T-cell (primary cell): ENCODE data around the gene CR2. TPM values are rescaled to one million over a fixed set of nuclear protein-coding genes. Genes with fewer than 3 reads are reported as not detected.
"Not testable (repeated sequence)": the region's sequence is repeated elsewhere in the genome, so short reads cannot be mapped to it uniquely, and the experiment has no call there.

Experiments used
- ATAC-seq, 4 experiments: fragments of 200-7000 bp in 3 of 4; fragments of 150-1000 bp in 1 of 4; cut with Tn5 transposase; replicated peaks in 1 of 4; 1 replicate in 3 of 4; 2 replicates in 1 of 4; pipeline ENCODE4 v1.10.0; 2021; ENCODE audit warnings: moderate library complexity in 3 of 4, mild to moderate bottlenecking in 2 of 4, moderate number of reproducible peaks in 1 of 4
- CTCF ChIA-PET, 2 donors: fragments of 300-600 bp; sonication (Branson Sonifier 250); formaldehyde crosslinking; loops; one replicate each; lab custom pipeline; 2022; ENCODE audit warnings: antibody characterized with exemption in 2 of 2; lab: Charles Lee
- POLR2A ChIA-PET, 2 donors: fragments of 300-600 bp; sonication (Branson Sonifier 250); formaldehyde crosslinking; loops; one replicate each; lab custom pipeline; 2022; ENCODE audit warnings: antibody characterized with exemption in 2 of 2; lab: Charles Lee
- DNase-seq, 35 experiments: peaks; one replicate each; pipeline versions ENCODE4 v3.0.0 to v3.0.0-alpha.2; 2013 to 2023
- H3K27ac ChIP-seq: one replicate; pipeline ENCODE4 v1.5.1; 2013; ENCODE audit warnings: low read length
- H3K27me3 ChIP-seq, 2 experiments: replicated peaks in 1 of 2; 1 replicate in 1 of 2; 2 replicates in 1 of 2; pipeline versions ENCODE4 v1.6.1 to v1.7.0; 2013; ENCODE audit warnings: low read length in 1 of 2, mixed read lengths in 1 of 2; ENCODE audit not compliant: control insufficient read depth in 2 of 2, insufficient read depth in 2 of 2; ENCODE audit errors: extremely low read depth in 1 of 2
- H3K36me3 ChIP-seq, 2 donors: 1 replicate in 1 of 2; 2 replicates in 1 of 2; pipeline versions ENCODE4 v1.6.1 to v1.7.0; 2013; ENCODE audit warnings: low read length in 1 of 2; ENCODE audit not compliant: control insufficient read depth in 2 of 2, insufficient read depth in 1 of 2; ENCODE audit errors: extremely low read depth in 1 of 2
- H3K4me1 ChIP-seq, 2 experiments: 1 replicate in 1 of 2; 2 replicates in 1 of 2; pipeline versions ENCODE4 v1.6.1 to v1.7.0; 2013; ENCODE audit warnings: low read length in 2 of 2, mixed read lengths in 1 of 2; ENCODE audit not compliant: insufficient read depth in 2 of 2, control insufficient read depth in 1 of 2; ENCODE audit errors: extremely low read depth in 1 of 2
- H3K4me3 ChIP-seq, 2 donors: 1 replicate in 1 of 2; 2 replicates in 1 of 2; pipeline versions ENCODE4 v1.5.1 to v1.7.0; 2013; ENCODE audit warnings: mild to moderate bottlenecking in 2 of 2, low read length in 1 of 2, moderate library complexity in 1 of 2; ENCODE audit not compliant: control insufficient read depth in 1 of 2; ENCODE audit errors: extremely low read depth in 1 of 2
- H3K9me3 ChIP-seq: 2 replicates; pipeline ENCODE4 v1.7.0; 2013
- H3K27ac Mint-ChIP-seq, 2 donors: one replicate each; pipeline ENCODE4 v1.8.0; 2020 to 2021; ENCODE audit warnings: mild to moderate bottlenecking in 2 of 2, mixed read lengths in 2 of 2
- H3K27me3 Mint-ChIP-seq, 2 donors: one replicate each; pipeline ENCODE4 v1.8.0; 2021 to 2022; ENCODE audit warnings: mixed read lengths in 2 of 2
- H3K36me3 Mint-ChIP-seq: one replicate; pipeline ENCODE4 v1.8.0; 2021; ENCODE audit warnings: mixed read lengths
- H3K4me1 Mint-ChIP-seq, 3 donors: one replicate each; pipeline ENCODE4 v1.8.0; 2020 to 2022; ENCODE audit warnings: mixed read lengths in 3 of 3, mild to moderate bottlenecking in 1 of 3
- H3K4me3 Mint-ChIP-seq, 3 donors: one replicate each; pipeline ENCODE4 v1.8.0; 2020 to 2022; ENCODE audit warnings: mild to moderate bottlenecking in 3 of 3, mixed read lengths in 3 of 3, moderate library complexity in 3 of 3
- H3K9me3 Mint-ChIP-seq, 3 donors: one replicate each; pipeline ENCODE4 v1.8.0; 2020 to 2022; ENCODE audit warnings: mixed read lengths in 3 of 3
- WGBS: methylation state at CpG from one replicate; pipeline ENCODE4 v1.1.5; 2013; ENCODE audit warnings: missing lambda C conversion rate; ENCODE audit not compliant: insufficient coverage; 5-methylcytosine and 5-hydroxymethylcytosine counted together
- total RNA-seq, 35 experiments: library from RNA in 6 of 35; stranded (reverse) in 6 of 35; fragments of 120-200 nt in 1 of 35; gene quantifications; one replicate each; pipeline versions ENCODE4 v1.2.1 to v1.2.4 and lab custom pipeline; 2013 to 2026

Gene CR2
- total RNA-seq, 5 donors from 2014 or later (not counting 1 experiment from before 2014, with no cell fraction given): 1.4 to 4.6 (median 2.1) TPM

- DNase-seq, H3K27ac ChIP-seq, ATAC-seq, H3K4me3 ChIP-seq, H3K9me3 ChIP-seq, H3K36me3 ChIP-seq, H3K36me3 Mint-ChIP-seq, H3K9me3 Mint-ChIP-seq, CTCF ChIA-PET, POLR2A ChIA-PET: not testable (repeated sequence)
- Mint-ChIP-seq H3K4me3 (peak overlapping the region; percentile 76 to 78 (median 77)), H3K4me1 (peaks cover 7 to 26% (median 16%) of the 10 kb centered on the region in 3 donors), H3K27ac (peak overlapping the region in 1 of 2 donors; percentile 58), H3K27me3 (peaks cover 5 to 19% of the 10 kb centered on the region in 2 donors)
- no CpG with 5 or more reads among the region's 8 CpGs for WGBS
- H3K4me1 ChIP-seq: peaks cover 2 to 11% of the 10 kb centered on the region in 2 experiments
- H3K27me3 ChIP-seq: peaks cover 0 to 12% of the 10 kb centered on the region in 2 experiments
Observed at GRCh38 chr1:207495281-207495680, 41.2 kb downstream of the CR2 start.

- peaks cover 7 to 26% (median 16%) of the 10 kb centered on the region in 3 donors for H3K4me1 Mint-ChIP-seq
- H3K9me3 Mint-ChIP-seq: no peaks in the 10 kb centered on the region
- peaks cover 0 to 12% of the 10 kb centered on the region in 2 experiments for H3K27me3 ChIP-seq
- ChIA-PET POLR2A (no interaction called here), CTCF (no interaction called here)
- H3K4me3 Mint-ChIP-seq: peak within 1 kb of the TSS; percentile 76 to 78 (median 77)
- no peaks in the 10 kb centered on the region for H3K9me3 ChIP-seq
- DNase-seq (peak in 34 of 35 experiments; percentile 5 to 54 (median 30)), ATAC-seq (peak; percentile 74 to 90 (median 85))
- WGBS: 7% methylated on average over 56 of the region's 68 CpGs
- H3K4me3 ChIP-seq: peak within 1 kb of the TSS; percentile 46 to 69
- H3K36me3 ChIP-seq: no peaks in the 10 kb centered on the region
- H3K27me3 Mint-ChIP-seq: peaks cover 5 to 20% of the 10 kb centered on the region in 2 donors
- no peak within 1 kb of the TSS for H3K27ac ChIP-seq
- peaks cover 2 to 11% of the 10 kb centered on the region in 2 experiments for H3K4me1 ChIP-seq
- peak within 1 kb of the TSS; percentile 57 to 58 for H3K27ac Mint-ChIP-seq
- H3K36me3 Mint-ChIP-seq: no peaks in the 10 kb centered on the region
Observed at GRCh38 chr1:207495801-207496792, 42.0 kb downstream of the CR2 start, which contains the start of gene CR1. CR1 (plus strand) TSS chr1:207496157; CDS start chr1:207496268, 111 bp downstream.

GRCh38 chr1:207497941-207498340 is 43.8 kb downstream of the CR2 start:
- no peak overlapping the region for H3K4me3 Mint-ChIP-seq
- POLR2A ChIA-PET: no interaction called here
- ATAC-seq: no peak

GRCh38 chr1:207499573-207499972 is 45.4 kb downstream of the CR2 start:
- Histone ChIP-seq H3K27ac (no peak overlapping the region), H3K9me3 (no peaks in the 10 kb centered on the region), H3K27me3 (peaks cover 0 to 12% of the 10 kb centered on the region in 2 experiments), H3K36me3 (no peaks in the 10 kb centered on the region), H3K4me3 (no peak overlapping the region), H3K4me1 (peaks cover 2 to 11% of the 10 kb centered on the region in 2 experiments)
- peaks cover 19 to 34% of the 10 kb centered on the region in 2 donors for H3K27me3 Mint-ChIP-seq
- DNase-seq (peak; percentile 35 to 86 (median 64)), ATAC-seq (peak; percentile 61 to 81 (median 68))
- no peaks in the 10 kb centered on the region for H3K9me3 Mint-ChIP-seq
- peaks cover 7 to 26% (median 16%) of the 10 kb centered on the region in 3 donors for H3K4me1 Mint-ChIP-seq
- POLR2A ChIA-PET: no interaction called here
- no peaks in the 10 kb centered on the region for H3K36me3 Mint-ChIP-seq
- WGBS: no CpG with 5 or more reads among the region's 4 CpGs
- no peak overlapping the region for H3K4me3 Mint-ChIP-seq
- CTCF ChIA-PET: interaction anchor here (0.5 to 2.2 kb wide), 14 partner anchors 14 to 766 kb away, joined by 3 to 15 read pairs (median 4); partner anchors contain the start of genes CD55 (in 1 of the 2) and CR2 (in 1 of the 2)
- H3K27ac Mint-ChIP-seq: no peak overlapping the region

More at GRCh38 chr1:207497941-207498340, 43.8 kb downstream of the CR2 start:
- Histone ChIP-seq H3K4me3 (no peak overlapping the region), H3K9me3 (no peaks in the 10 kb centered on the region), H3K4me1 (peaks cover 2 to 11% of the 10 kb centered on the region in 2 experiments), H3K27me3 (peaks cover 0 to 12% of the 10 kb centered on the region in 2 experiments), H3K36me3 (no peaks in the 10 kb centered on the region), H3K27ac (no peak overlapping the region)
- Mint-ChIP-seq H3K27ac (no peak overlapping the region), H3K4me1 (peaks cover 7 to 26% (median 16%) of the 10 kb centered on the region in 3 donors), H3K27me3 (peaks cover 14 to 27% of the 10 kb centered on the region in 2 donors), H3K9me3 (no peaks in the 10 kb centered on the region), H3K36me3 (no peaks in the 10 kb centered on the region)
- CTCF ChIA-PET: interaction anchor here in 1 of 2 donors (2.2 kb wide), 1 partner anchor 414 kb away, joined by 15 read pairs; no protein-coding TSS in a partner anchor
- no CpG with 5 or more reads among the region's 5 CpGs for WGBS
- DNase-seq: no peak

- H3K27me3 Mint-ChIP-seq: peaks cover 19 to 34% of the 10 kb centered on the region in 2 donors
- no peak overlapping the region for H3K27ac ChIP-seq
- POLR2A ChIA-PET: no interaction called here
- H3K36me3 ChIP-seq: no peaks in the 10 kb centered on the region
- no CpG with 5 or more reads among the region's 3 CpGs for WGBS
- no peaks in the 10 kb centered on the region for H3K9me3 ChIP-seq
- H3K4me1 Mint-ChIP-seq: peaks cover 7 to 26% (median 16%) of the 10 kb centered on the region in 3 donors
- ATAC-seq (no peak), DNase-seq (no peak)
- H3K36me3 Mint-ChIP-seq: no peaks in the 10 kb centered on the region
- H3K27me3 ChIP-seq: peaks cover 0 to 12% of the 10 kb centered on the region in 2 experiments
- CTCF ChIA-PET: interaction anchor here (0.6 to 2.2 kb wide), 12 partner anchors 15 to 767 kb away, joined by 3 to 15 read pairs (median 5); partner anchors contain the start of genes CD55 (in 1 of the 2) and CR2 (in 1 of the 2)
- H3K4me3 Mint-ChIP-seq: no peak overlapping the region
- peaks cover 2 to 11% of the 10 kb centered on the region in 2 experiments for H3K4me1 ChIP-seq
- no peak overlapping the region for H3K4me3 ChIP-seq
- H3K9me3 Mint-ChIP-seq: no peaks in the 10 kb centered on the region
- no peak overlapping the region for H3K27ac Mint-ChIP-seq
Observed at GRCh38 chr1:207500306-207500705, 46.2 kb downstream of the CR2 start.

- Histone ChIP-seq H3K27me3 (peaks cover 0 to 7% of the 10 kb centered on the region in 2 experiments), H3K36me3 (no peaks in the 10 kb centered on the region), H3K27ac (no peak overlapping the region), H3K4me3 (no peak overlapping the region), H3K9me3 (no peaks in the 10 kb centered on the region), H3K4me1 (peaks cover 0 to 6% of the 10 kb centered on the region in 2 experiments)
- ChIA-PET CTCF (interaction anchor here (1.0 to 1.1 kb wide), 4 partner anchors 46 to 448 kb away, joined by 3 to 5 read pairs (median 4); partner anchors contain the start of genes CR2 (in 1 of the 2) and PFKFB2 (in 1 of the 2)), POLR2A (no interaction called here)
- Mint-ChIP-seq H3K36me3 (no peaks in the 10 kb centered on the region), H3K27ac (no peak overlapping the region), H3K27me3 (peaks cover 14 to 26% of the 10 kb centered on the region in 2 donors), H3K4me1 (peaks cover 0 to 18% (median 9%) of the 10 kb centered on the region in 3 donors), H3K4me3 (no peak overlapping the region), H3K9me3 (no peaks in the 10 kb centered on the region)
- WGBS: 90% methylated on average over 2 of the region's 5 CpGs
- ATAC-seq (no peak), DNase-seq (no peak)
Observed at GRCh38 chr1:207501071-207501470, 46.9 kb downstream of the CR2 start.
